A549 treated with AZD9567 at 1 μM for 4 hours (cell line): ENCODE data around the gene PRM1. TPM values are rescaled to one million over a fixed set of nuclear protein-coding genes. Genes with fewer than 3 reads are reported as not detected.

ENCODE experiments used
- total RNA-seq: library from RNA; stranded (reverse); fragments of 200-300 nt; extraction: Qiagen RNA extraction; gene quantifications from 5 replicates; pipeline ENCODE4 v1.2.3, GENCODE V29; 2022; ENCODE audit not compliant: insufficient read depth

PRM1 gene
- not detected in 5 replicates for total RNA-seq

DNA sequence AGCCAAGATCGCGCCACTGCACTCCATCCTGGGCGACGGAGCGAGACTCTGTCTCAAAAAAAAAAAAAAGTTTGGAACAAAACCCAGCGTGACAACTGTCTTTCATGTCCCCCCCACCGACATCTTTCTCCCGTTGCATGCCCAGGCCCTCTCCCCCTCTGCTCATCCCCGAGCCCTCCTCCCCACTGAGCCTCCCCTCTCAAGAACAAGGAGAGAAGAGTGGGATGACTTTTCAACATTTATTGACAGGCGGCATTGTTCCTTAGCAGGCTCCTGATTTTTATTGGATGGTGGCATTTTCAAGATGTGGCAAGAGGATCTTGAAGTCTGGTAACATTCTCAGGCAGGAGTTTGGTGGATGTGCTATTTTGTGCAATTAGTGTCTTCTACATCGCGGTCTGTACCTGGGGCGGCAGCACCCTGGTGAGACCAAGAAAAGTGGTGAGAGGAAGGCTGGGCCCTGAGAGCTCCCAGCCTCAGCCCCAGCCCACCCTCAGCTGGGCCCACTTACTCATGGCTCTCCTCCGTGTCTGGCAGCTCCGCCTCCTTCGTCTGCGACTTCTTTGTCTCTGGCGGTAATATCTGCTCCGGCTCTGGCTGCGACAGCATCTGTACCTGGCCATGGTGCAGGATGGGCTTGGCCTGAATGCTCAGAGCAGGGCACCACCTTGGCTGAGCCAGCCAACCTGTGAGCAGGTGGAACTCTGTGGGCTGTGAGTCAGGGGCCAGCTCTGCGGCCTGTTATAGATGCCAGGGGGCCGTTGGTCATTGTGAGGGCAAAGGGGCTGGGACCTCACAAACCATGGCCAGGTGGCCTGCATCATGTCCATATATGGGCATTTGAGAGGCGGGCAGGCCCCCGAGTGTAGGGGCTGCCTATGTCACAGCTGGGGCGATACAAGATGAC is at the start of gene PRM1:
TSS of gene PRM1 (minus strand) at position 715 of the 907 bp plus-strand sequence. CDS start at position 623, 92 bp downstream.

DNA sequence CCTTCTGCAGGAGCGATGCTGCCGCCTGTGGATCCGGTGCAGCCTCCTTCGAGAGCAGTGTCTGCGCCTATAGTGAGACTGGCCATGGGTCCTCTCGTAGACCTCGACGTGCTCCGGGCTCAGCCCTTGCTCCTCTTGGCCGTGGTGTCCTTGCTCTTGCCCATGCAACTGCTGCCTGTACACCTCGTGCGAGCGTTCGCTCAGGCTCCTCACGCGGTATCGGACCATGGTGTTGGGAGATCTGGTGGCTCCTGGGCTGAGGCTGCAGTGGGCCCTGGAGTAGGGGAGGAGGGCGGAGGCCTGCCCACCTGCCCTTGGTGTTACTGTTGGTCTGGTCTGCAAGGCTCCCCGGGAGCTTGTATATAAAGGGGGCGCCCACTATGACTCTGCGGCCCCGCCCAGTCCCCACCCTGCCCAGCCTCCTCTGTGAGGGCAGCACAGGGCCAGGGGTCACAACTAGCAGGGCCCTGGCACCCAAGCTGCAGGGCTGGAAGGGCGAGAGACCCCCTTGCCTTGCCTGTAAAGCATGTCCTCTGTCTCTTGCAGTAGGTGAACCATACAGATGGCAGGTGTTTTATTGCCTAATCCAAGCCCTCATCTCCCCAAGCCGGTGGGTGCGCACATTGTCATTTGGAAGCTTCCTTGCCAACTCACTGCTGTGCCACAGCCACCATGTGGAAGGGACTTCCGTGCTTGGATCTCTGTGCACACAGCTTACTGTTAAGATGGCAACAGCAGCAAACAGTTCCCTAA is 4.8 kb downstream of the PRM1 start, which contains the start of gene PRM2:
TSS of gene PRM2 (minus strand) at position 338 of the 753 bp plus-strand sequence. CDS start at position 228, 110 bp downstream.

DNA sequence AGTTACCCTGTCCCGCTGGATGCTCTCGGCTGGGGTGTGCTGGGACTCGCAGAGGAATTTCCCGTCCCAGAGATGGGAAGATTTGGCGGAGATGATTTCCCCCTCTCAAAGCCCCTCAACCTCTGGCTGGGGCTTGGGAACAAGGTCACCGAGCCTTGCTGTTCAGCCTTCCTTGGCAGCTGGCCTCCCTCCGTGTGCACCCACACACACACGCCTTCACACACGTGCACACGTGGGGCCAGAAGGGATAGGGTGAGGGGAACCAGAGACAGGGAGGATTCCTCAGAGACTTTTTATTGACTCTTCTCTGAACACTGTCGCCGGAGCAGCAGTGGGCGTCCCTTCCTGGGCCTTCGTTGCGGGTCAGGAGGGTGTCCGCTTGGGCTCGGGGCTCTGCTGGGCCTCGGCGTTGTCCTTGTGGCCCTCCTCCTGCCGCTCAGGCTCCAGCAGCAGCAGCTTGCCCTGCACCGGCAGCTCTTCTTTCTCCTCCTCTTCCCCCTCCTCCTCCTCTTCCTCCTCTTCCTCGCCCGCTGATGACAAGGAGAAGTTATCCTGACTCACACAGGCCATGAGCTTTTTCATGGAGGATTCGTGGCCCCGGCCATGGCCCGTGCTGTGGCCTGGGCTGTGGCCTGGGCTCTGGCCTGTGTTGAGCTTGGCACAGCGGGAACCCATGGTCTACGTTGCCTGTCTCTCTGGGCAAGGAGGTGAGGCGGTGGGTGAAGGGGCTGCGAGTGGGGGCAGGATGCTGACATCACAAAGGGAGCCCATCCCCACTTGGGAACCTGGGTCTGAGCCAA is 8.0 kb downstream of the PRM1 start, which contains the start of gene PRM3:
TSS of gene PRM3 (minus strand) at position 709 of the 800 bp plus-strand sequence. CDS start at position 675, 34 bp downstream.

GRCh38 chr16:11268921-11269375 is 12.2 kb downstream of the PRM1 start, which contains the start of gene TNP2:
Gene TNP2 (minus strand): TSS chr16:11269325. CDS start chr16:11269262, 63 bp downstream.

DNA sequence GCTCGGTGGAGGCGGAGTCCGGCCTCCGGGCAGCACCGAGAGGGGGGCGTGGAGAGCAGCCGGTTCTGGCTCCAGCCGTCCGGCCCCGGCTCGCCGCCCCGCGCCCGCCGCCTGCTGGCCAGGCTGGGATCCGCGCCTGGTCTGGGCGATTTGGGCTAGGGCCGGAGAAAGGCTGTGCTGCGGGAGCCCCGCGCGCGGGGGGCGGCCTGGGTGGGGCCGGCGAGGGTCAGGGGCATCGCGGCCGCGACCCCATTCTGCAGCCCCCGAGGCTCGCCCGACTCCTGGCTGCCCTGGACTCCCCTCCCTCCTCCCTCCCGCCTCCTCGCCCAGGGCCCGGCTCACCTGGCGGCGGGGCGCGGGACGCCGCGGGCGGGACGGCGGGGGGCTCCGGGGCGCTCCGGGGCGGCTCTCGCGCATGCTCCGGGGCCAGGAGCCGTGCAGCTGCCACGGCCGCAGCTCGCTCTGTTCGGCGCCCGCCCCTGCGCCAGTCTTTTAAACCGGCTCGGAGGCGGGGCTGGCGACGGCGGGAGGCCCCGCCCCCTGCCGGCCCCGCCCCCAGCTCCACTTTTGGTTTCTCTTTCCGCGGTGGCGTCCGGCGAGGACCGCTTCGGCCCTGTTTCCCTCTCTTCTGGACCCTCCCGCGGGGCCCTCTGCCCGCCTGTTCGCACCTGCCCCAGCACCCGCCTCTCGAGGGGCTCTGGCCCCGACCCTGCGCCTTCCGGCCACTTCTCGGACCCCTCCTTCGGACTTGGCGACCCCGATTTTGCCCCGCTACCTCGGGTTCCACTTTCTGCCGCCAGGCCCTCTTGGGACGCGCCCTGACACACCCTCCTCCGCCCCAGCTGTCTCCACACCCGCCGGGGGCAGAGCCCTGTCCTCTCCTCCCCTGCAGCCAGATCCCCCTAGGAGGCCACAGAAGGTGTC is 25.1 kb downstream of the PRM1 start, which contains the start of gene SOCS1:
TSS of gene SOCS1 (minus strand) at position 468 of the 924 bp plus-strand sequence. CDS start 726 bp downstream, outside the sequence.

Other genes with a start within 250 kb of the PRM1 start
- 2.9 to 8.8 TPM (median 6.8 TPM) in 5 replicates for gene SOCS1, start 25.1 kb downstream of the PRM1 start, total RNA-seq
- not detected in 5 replicates for gene TNP2, start 12.0 kb downstream of the PRM1 start, total RNA-seq
- not detected in 5 replicates for gene PRM3, start 7.7 kb downstream of the PRM1 start, total RNA-seq
- not detected in 5 replicates for gene PRM2, start 4.8 kb downstream of the PRM1 start, total RNA-seq
- 27.2 to 33.9 TPM (median 31.7 TPM) in 5 replicates for gene RMI2, start 64.1 kb upstream of the PRM1 start, total RNA-seq